ENCODE results near the gene YIF1A. TPM values are rescaled to one million over a fixed set of nuclear protein-coding genes. Genes with fewer than 3 reads are reported as not detected.

Gene YIF1A
- total RNA-seq, 1 experiment from 2014 or later = 54.7 TPM

- ChIA-PET POLR2A (no interaction called here), CTCF (no interaction called here), RAD21 (ENCODE audit: low non-redundant PET in 1 of 2, low total read pairs in 2 of 2, uncharacterized antibody in 2 of 2, unreplicated experiment in 2 of 2) (no interaction called here)
- Histone ChIP-seq H3K36me3 (ENCODE audit: control insufficient read depth in 1 of 2, insufficient read depth in 2 of 2, low read length in 2 of 2) (no peaks in the 10 kb centered on the region), H3K9me2 (ENCODE audit: insufficient read depth) (no peaks in the 10 kb centered on the region), H2AFZ (ENCODE audit: low read depth, low read length, poor library complexity, severe bottlenecking) (no peak overlapping the region), H3K9ac (ENCODE audit: low read length) (no peak overlapping the region), H3K4me2 (ENCODE audit: low read length) (no peak overlapping the region), H3K27ac (ENCODE audit: low read depth, low read length) (no peak overlapping the region), H3K79me2 (ENCODE audit: insufficient read depth, low read length) (no peaks in the 10 kb centered on the region), H4K20me1 (ENCODE audit: insufficient read depth) (no peaks in the 10 kb centered on the region), H3K4me1 (ENCODE audit: control insufficient read depth in 1 of 2, insufficient read depth in 2 of 2, low read length in 2 of 2) (no peaks in the 10 kb centered on the region), H3K4me3 (replicated peaks in 1 of 2; ENCODE audit: low read depth in 1 of 2, low read length in 2 of 2) (no peak overlapping the region), H3K9me3 (ENCODE audit: control insufficient read depth in 1 of 2, insufficient read depth in 1 of 2, low read depth in 1 of 2, low read length in 2 of 2) (no peaks in the 10 kb centered on the region), H3K27me3 (ENCODE audit: insufficient read depth, low read length) (no peaks in the 10 kb centered on the region)
- no peak for ATAC-seq
- no TSS peak for BruUV-seq (replicated peaks)
- intact Hi-C loops (cut with micrococcal nuclease) = no loop called here
- TF ChIP-seq, protein P1, sequence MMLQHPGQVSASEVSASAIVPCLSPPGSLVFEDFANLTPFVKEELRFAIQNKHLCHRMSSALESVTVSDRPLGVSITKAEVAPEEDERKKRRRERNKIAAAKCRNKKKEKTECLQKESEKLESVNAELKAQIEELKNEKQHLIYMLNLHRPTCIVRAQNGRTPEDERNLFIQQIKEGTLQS (IDR thresholded peaks at IDR 0.05) = no peak
- TF ChIP-seq CTCF (IDR thresholded peaks at IDR 0.05 in 2 of 3, conservative IDR thresholded peaks at IDR 0.05 in 1 of 3; ENCODE audit: borderline replicate concordance in 1 of 3, insufficient read depth in 1 of 3, low read depth in 2 of 3, low read length in 2 of 3) (no peak), CBX3 (IDR thresholded peaks at IDR 0.05; ENCODE audit: low read depth) (no peak), TCF7L2 (IDR thresholded peaks at IDR 0.05; ENCODE audit: borderline replicate concordance, extremely low read depth, insufficient read depth, insufficient read length) (no peak), EZH2phosphoT487 (IDR thresholded peaks at IDR 0.05; ENCODE audit: borderline replicate concordance) (no peak), JUND (IDR thresholded peaks at IDR 0.05) (no peak), ZFX (IDR thresholded peaks at IDR 0.05) (no peak), CEBPB (IDR thresholded peaks at IDR 0.05; ENCODE audit: low read depth) (no peak), ZNF274 (IDR thresholded peaks at IDR 0.05; ENCODE audit: low read depth, low read length) (no peak), SP1 (IDR thresholded peaks at IDR 0.05; ENCODE audit: low read depth) (no peak), POLR2AphosphoS5 (IDR thresholded peaks at IDR 0.05; ENCODE audit: low read depth, low read length) (no peak), EZH2 (IDR thresholded peaks at IDR 0.05) (no peak), SRF (IDR thresholded peaks at IDR 0.05; ENCODE audit: low read depth) (no peak), YY1 (IDR thresholded peaks at IDR 0.05; ENCODE audit: extremely low read depth, insufficient replicate concordance, low read depth, low read length) (no peak), REST (IDR thresholded peaks at IDR 0.05; ENCODE audit: low read depth) (no peak), POLR2A (IDR thresholded peaks at IDR 0.05; ENCODE audit: borderline replicate concordance, extremely low read depth, insufficient read depth, insufficient read length) (no peak)
- TF ChIP-seq, protein P2, sequence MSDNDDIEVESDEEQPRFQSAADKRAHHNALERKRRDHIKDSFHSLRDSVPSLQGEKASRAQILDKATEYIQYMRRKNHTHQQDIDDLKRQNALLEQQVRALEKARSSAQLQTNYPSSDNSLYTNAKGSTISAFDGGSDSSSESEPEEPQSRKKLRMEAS (IDR thresholded peaks at IDR 0.05) = no peak
- TF ChIP-seq, protein P3, sequence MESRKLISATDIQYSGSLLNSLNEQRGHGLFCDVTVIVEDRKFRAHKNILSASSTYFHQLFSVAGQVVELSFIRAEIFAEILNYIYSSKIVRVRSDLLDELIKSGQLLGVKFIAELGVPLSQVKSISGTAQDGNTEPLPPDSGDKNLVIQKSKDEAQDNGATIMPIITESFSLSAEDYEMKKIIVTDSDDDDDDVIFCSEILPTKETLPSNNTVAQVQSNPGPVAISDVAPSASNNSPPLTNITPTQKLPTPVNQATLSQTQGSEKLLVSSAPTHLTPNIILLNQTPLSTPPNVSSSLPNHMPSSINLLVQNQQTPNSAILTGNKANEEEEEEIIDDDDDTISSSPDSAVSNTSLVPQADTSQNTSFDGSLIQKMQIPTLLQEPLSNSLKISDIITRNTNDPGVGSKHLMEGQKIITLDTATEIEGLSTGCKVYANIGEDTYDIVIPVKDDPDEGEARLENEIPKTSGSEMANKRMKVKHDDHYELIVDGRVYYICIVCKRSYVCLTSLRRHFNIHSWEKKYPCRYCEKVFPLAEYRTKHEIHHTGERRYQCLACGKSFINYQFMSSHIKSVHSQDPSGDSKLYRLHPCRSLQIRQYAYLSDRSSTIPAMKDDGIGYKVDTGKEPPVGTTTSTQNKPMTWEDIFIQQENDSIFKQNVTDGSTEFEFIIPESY (IDR thresholded peaks at IDR 0.05; ENCODE audit: extremely low read depth, insufficient replicate concordance, low read length) = no peak
- DNase-seq (ENCODE audit: low read depth, low spot score) = no peak
These were observed 40.0 kb downstream of the YIF1A start for GRCh38 chr11:66248903-66249302.

Measured in HCT116 (cell line).